Choroid plexus epithelial cell (primary cell): ENCODE data around the gene LCLAT1.

Experiments used
- DNase-seq: peaks from one replicate; pipeline ENCODE4 v3.0.0-alpha.2; 2010; ENCODE audit warnings: low read depth
- H3K4me3 ChIP-seq: 2 replicates; pipeline ENCODE4 v1.5.1; 2011; ENCODE audit warnings: low read depth, mild to moderate bottlenecking, control low read depth, low read length, moderate library complexity
- CTCF ChIP-seq: conservative IDR thresholded peaks from 2 replicates; pipeline ENCODE4 v1.5.1; 2011; ENCODE audit warnings: low read depth, mild to moderate bottlenecking, control low read depth, inconsistent platforms, low read length, moderate library complexity

LCLAT1 gene

GRCh38 chr2:30588994-30589393 is 141.9 kb downstream of the LCLAT1 start:
- no peak overlapping the region for H3K4me3 ChIP-seq
- TF ChIP-seq CTCF, result no peak
- DNase-seq, result peak; percentile 17

GRCh38 chr2:30590407-30590806 is 143.4 kb downstream of the LCLAT1 start:
- no peak overlapping the region for H3K4me3 ChIP-seq
- no peak for DNase-seq
- no peak for TF ChIP-seq CTCF

DNA sequence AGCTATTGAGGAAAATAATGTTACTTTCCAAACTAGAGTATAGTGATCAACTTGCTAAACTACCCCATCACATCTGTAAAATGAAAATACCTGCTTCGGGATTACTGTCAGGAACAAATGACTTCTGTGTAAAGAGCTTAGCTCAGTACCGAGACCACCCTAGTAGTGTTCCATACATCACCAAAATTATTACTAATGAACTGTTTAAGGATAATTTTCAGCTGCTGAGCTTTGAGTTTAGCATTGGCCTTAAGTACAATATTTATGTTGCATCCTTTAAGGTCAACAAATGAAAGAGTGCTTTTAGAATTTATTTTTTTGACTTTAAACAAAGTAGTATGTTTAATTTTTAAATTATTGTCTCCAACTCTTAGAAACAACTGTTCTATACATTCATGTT is 144.1 kb downstream of the LCLAT1 start:
- TF ChIP-seq CTCF, result no peak
- H3K4me3 ChIP-seq, result no peak overlapping the region
- DNase-seq, result no peak

DNA sequence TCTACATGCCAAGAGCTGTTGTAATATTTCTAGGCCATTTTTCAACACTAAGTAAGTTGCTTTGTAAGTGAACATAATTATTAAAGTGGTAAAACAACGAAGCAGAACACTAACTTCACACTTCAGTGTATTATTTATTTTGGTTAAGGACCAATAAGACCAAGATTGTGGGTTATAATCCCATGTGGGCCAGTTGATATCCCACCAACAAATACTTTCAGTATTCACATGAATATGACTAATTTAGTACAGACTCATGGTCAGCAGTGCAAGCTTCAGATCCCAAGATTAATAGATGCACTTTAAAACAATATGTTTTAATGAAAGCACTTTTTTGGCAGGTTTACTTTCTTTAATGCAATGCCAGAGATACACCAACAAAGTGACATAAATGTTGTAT is 154.3 kb downstream of the LCLAT1 start:
- DNase-seq, result peak; percentile 13
- H3K4me3 ChIP-seq, result no peak overlapping the region
- no peak for TF ChIP-seq CTCF

- no peak for TF ChIP-seq CTCF
- DNase-seq, result no peak
- H3K4me3 ChIP-seq, result no peak overlapping the region
Measured at GRCh38 chr2:30605197-30605596, 158.2 kb downstream of the LCLAT1 start.

- no peak for TF ChIP-seq CTCF
- no peak for DNase-seq
Measured at GRCh38 chr2:30608643-30609042, 161.6 kb downstream of the LCLAT1 start.

DNA sequence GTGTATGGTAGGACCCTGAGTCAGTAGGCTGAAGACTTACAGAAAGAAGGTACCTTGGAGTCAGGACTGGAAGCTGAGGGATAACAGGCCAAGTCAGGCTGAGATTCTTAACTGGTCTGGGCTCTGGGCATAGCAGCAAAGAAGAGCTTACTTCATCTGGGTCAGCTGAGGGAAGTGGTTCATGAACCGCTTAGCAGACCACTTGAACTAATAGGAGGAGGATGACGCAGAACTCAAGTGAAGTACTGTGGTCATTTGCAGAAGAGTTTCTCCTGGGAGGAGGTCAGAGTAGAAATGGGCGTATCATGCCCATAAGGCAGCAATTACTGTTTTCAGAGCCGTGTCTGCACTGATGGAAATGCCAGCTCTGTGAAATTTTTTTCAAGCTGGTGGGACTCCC is 164.5 kb downstream of the LCLAT1 start:
- no peak for DNase-seq
- no peak overlapping the region for H3K4me3 ChIP-seq

More at GRCh38 chr2:30608643-30609042, 161.6 kb downstream of the LCLAT1 start:
- H3K4me3 ChIP-seq, result no peak overlapping the region

More for the DNA sequence above, 164.5 kb downstream of the LCLAT1 start:
- no peak for TF ChIP-seq CTCF
